Transverse colon (tissue), 4 donors: Measurements from ENCODE around the gene AWAT2. TPM values are rescaled to one million over a fixed set of nuclear protein-coding genes. Genes with fewer than 3 reads are reported as not detected.

Experiments
- DNase-seq: peaks from one replicate; pipeline ENCODE4 v3.0.0-alpha.2; 2019
- H3K27ac ChIP-seq, 4 donors: fragments of 200-600 bp; sonication (generic); 2 replicates each; pipeline ENCODE4 v1.5.1; 2016 to 2018; ENCODE audit warnings: inconsistent platforms in 4 of 4
- H3K27me3 ChIP-seq: fragments of 200-600 bp; sonication (generic); 2 replicates; pipeline ENCODE4 v1.5.1; 2017; ENCODE audit warnings: inconsistent platforms
- H3K36me3 ChIP-seq, 4 donors: fragments of 200-600 bp; sonication (generic); 2 replicates each; pipeline ENCODE4 v1.5.1; 2017 to 2019; ENCODE audit warnings: inconsistent platforms in 4 of 4
- H3K4me1 ChIP-seq, 4 donors: fragments of 200-600 bp; sonication (generic); 2 replicates each; pipeline ENCODE4 v1.5.1; 2017 to 2020; ENCODE audit warnings: inconsistent platforms in 4 of 4
- H3K4me3 ChIP-seq, 4 donors: fragments of 200-600 bp; sonication (generic); 1 replicate in 1 of 4; 2 replicates in 3 of 4; pipeline versions ENCODE4 v1.5.1 to v1.6.1; 2017 to 2019; ENCODE audit warnings: inconsistent platforms in 4 of 4
- H3K9me3 ChIP-seq, 2 donors: fragments of 200-600 bp; sonication (generic); 2 replicates each; pipeline ENCODE4 v1.5.1; 2017 to 2019; ENCODE audit warnings: inconsistent platforms in 2 of 2
- CTCF ChIP-seq, 5 experiments: fragments of 200-600 bp in 3 of 5; fragments of 450-650 bp in 2 of 5; sonication (generic) in 3 of 5; IDR thresholded peaks; 1 replicate in 2 of 5; 2 replicates in 3 of 5; pipeline ENCODE4 v1.5.1; 2016 to 2017; ENCODE audit warnings: antibody characterized with exemption in 5 of 5, inconsistent platforms in 3 of 5, mild to moderate bottlenecking in 2 of 5, moderate library complexity in 1 of 5
- EP300 ChIP-seq: sonication (generic); formaldehyde crosslinking; IDR thresholded peaks from one replicate; pipeline ENCODE4 v1.6.1; 2017; ENCODE audit warnings: antibody characterized with exemption, low read depth
- POLR2A ChIP-seq: fragments of 450-650 bp; IDR thresholded peaks from one replicate; pipeline ENCODE4 v1.6.1; 2016; ENCODE audit warnings: antibody characterized with exemption, mild to moderate bottlenecking, moderate library complexity
- POLR2AphosphoS5 ChIP-seq, 3 donors: sonication (generic); formaldehyde crosslinking; IDR thresholded peaks; one replicate each; pipeline ENCODE4 v1.6.1; 2016; ENCODE audit warnings: antibody characterized with exemption in 3 of 3
- WGBS, 2 donors: methylation state at CpG; one replicate each; pipeline ENCODE4 v1.1.5; 2018; ENCODE audit warnings: low coverage in 1 of 2; 5-methylcytosine and 5-hydroxymethylcytosine counted together
- in situ Hi-C, 4 donors: fragments of 200-750 bp; cut with MboI; loops; one replicate each; pipeline versions ENCODE4 v1.15.0 to v1.15.1; 2017; ENCODE audit warnings: low sequenced_read_pairs in 3 of 4, low pct_ligation_motif_present in 1 of 4, low pct_unique_long_range_greater_than_20kb in 1 of 4
- intact Hi-C: fragments of 100-400 bp; cut with DNase I; formaldehyde crosslinking; loops from one replicate; pipeline ENCODE4 v1.15.1; 2023; ENCODE audit warnings: low total_unique reads
- total RNA-seq, 4 donors: library from RNA; depleted of rRNA; stranded (reverse); fragments of >200 nt; gene quantifications; one replicate each; pipeline ENCODE4 v1.1.0, GENCODE V29; 2016

AWAT2 gene
- total RNA-seq, 4 donors from 2014 or later = not detected

GRCh38 chrX:70062076-70062475, 12.3 kb upstream of the AWAT2 start, which contains the start of gene OTUD6A:
Gene OTUD6A (plus strand): TSS chrX:70062457. CDS start chrX:70062525, 68 bp downstream.
- H3K4me1 ChIP-seq = no peaks in the 10 kb centered on the region
- no peaks in the 10 kb centered on the region for H3K27me3 ChIP-seq
- no peaks in the 10 kb centered on the region for H3K9me3 ChIP-seq
- no peak for DNase-seq
- in situ Hi-C loops (no loop called here), intact Hi-C loops (no loop called here)
- H3K27ac ChIP-seq = no peak within 1 kb of the TSS
- H3K4me3 ChIP-seq = no peak within 1 kb of the TSS
- H3K36me3 ChIP-seq = no peaks in the 10 kb centered on the region
- TF ChIP-seq POLR2AphosphoS5 (IDR thresholded peaks at IDR 0.05) = no peak
- no peak for TF ChIP-seq CTCF (IDR thresholded peaks at IDR 0.05)
- no peak for TF ChIP-seq EP300
- TF ChIP-seq POLR2A = no peak
- WGBS, 2 donors = 89% methylated on average over 14 of the region's 14 CpGs; no CpG with 5 or more reads in 1 of the 2 donors

GRCh38 chrX:70054391-70054790, 4.7 kb upstream of the AWAT2 start:
- DNase-seq = no peak
- H3K4me1 ChIP-seq = no peaks in the 10 kb centered on the region
- intact Hi-C loops = no loop called here
- no peaks in the 10 kb centered on the region for H3K9me3 ChIP-seq
- in situ Hi-C loops = no loop called here
- no peak for TF ChIP-seq POLR2A
- no peak for TF ChIP-seq EP300
- no peak for TF ChIP-seq POLR2AphosphoS5 (IDR thresholded peaks at IDR 0.05)
- TF ChIP-seq CTCF (IDR thresholded peaks at IDR 0.05) = no peak
- H3K27me3 ChIP-seq = no peaks in the 10 kb centered on the region
- no peak overlapping the region for H3K4me3 ChIP-seq
- WGBS, 2 donors = 73% methylated on average over 5 of the region's 5 CpGs; no CpG with 5 or more reads in 1 of the 2 donors
- H3K27ac ChIP-seq = no peak overlapping the region
- no peaks in the 10 kb centered on the region for H3K36me3 ChIP-seq

- Histone ChIP-seq H3K4me1 (no peaks in the 10 kb centered on the region), H3K9me3 (no peaks in the 10 kb centered on the region), H3K27me3 (no peaks in the 10 kb centered on the region), H3K36me3 (no peaks in the 10 kb centered on the region), H3K27ac (no peak overlapping the region), H3K4me3 (no peak overlapping the region)
- no peak for TF ChIP-seq POLR2AphosphoS5 (IDR thresholded peaks at IDR 0.05)
- no peak for TF ChIP-seq EP300
- TF ChIP-seq CTCF (IDR thresholded peaks at IDR 0.05) = no peak
- no peak for TF ChIP-seq POLR2A
- in situ Hi-C loops = no loop called here
- intact Hi-C loops = no loop called here
- WGBS, 2 donors = 70% methylated on average over 9 of the region's 11 CpGs; no CpG with 5 or more reads in 1 of the 2 donors
- no peak for DNase-seq
Observed at GRCh38 chrX:70052895-70053615, 3.3 kb upstream of the AWAT2 start.

GRCh38 chrX:70049406-70049805, 332 bp downstream of the AWAT2 start:
- H3K4me3 ChIP-seq = no peak overlapping the region
- TF ChIP-seq POLR2AphosphoS5 (IDR thresholded peaks at IDR 0.05) (no peak), CTCF (IDR thresholded peaks at IDR 0.05) (no peak), POLR2A (no peak), EP300 (no peak)

More at GRCh38 chrX:70049406-70049805, 332 bp downstream of the AWAT2 start:
- H3K9me3 ChIP-seq = no peaks in the 10 kb centered on the region
- H3K27ac ChIP-seq = no peak overlapping the region
- intact Hi-C loops (no loop called here), in situ Hi-C loops (loop anchor here in 2 of 4 donors (25.0 kb wide), 1 partner anchor 512 kb away; no protein-coding TSS in a partner anchor)
- H3K4me1 ChIP-seq = no peaks in the 10 kb centered on the region
- 69 to 80% methylated on average over 1 to 3 of the region's 3 CpGs for WGBS, 2 donors
- DNase-seq = no peak
- no peaks in the 10 kb centered on the region for H3K36me3 ChIP-seq
- H3K27me3 ChIP-seq = no peaks in the 10 kb centered on the region
